ENCODE data around the gene NRM.

DNA sequence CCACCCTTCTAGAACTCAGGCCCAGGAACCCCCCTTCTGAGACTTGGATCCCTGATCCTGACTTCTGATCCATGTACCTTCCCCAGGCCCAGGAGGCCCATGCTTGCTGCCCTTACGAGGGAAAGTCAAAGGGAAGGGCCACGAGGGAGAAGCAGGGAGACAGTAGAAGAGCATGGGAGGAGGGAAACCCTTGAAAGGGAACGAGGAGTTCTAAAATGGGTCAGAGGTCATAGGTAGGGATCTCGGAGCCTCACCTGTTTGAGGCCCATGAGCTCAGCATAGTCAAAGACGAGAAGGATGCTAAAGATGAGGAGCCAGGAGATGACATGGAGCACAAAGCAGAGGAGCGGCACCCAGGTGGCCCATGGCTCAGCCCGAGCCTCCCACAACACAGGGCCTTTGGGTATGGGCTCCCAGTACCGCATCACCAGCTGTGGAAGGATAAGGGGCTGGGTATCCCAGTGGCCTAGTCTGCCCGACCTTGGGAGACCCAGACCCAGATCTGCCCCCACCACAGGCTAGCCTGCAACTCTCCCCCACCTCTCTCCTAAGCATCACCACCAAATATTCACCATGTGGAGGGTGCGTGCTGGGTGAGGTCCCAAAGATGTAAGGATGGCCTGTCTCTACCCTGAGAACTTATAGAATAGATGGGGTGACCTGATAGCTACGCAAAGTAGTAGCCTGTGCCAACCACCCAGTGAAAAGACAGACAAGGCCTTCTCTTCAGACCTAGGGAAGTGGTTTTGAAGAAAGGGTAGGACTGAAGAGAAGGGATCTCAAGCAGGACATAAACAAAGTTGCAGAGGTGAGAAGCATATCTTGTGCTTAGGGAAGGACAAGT lies 1.5 kb downstream of the NRM start:
- TF ChIP-seq, protein P1, sequence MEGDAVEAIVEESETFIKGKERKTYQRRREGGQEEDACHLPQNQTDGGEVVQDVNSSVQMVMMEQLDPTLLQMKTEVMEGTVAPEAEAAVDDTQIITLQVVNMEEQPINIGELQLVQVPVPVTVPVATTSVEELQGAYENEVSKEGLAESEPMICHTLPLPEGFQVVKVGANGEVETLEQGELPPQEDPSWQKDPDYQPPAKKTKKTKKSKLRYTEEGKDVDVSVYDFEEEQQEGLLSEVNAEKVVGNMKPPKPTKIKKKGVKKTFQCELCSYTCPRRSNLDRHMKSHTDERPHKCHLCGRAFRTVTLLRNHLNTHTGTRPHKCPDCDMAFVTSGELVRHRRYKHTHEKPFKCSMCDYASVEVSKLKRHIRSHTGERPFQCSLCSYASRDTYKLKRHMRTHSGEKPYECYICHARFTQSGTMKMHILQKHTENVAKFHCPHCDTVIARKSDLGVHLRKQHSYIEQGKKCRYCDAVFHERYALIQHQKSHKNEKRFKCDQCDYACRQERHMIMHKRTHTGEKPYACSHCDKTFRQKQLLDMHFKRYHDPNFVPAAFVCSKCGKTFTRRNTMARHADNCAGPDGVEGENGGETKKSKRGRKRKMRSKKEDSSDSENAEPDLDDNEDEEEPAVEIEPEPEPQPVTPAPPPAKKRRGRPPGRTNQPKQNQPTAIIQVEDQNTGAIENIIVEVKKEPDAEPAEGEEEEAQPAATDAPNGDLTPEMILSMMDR (IDR thresholded peaks at IDR 0.05; ENCODE audit: low read length), result no peak
- TF ChIP-seq EZH2 (IDR thresholded peaks at IDR 0.05; ENCODE audit: borderline replicate concordance, low read length), result no peak
